HG03378 (cell line): ENCODE measurements around the gene AVPR1B.

ENCODE experiments used
- ATAC-seq: cut with Tn5 transposase; IDR thresholded peaks from one replicate; pipeline ENCODE4 v1.9.1; 2021; ENCODE audit warnings: mild to moderate bottlenecking, moderate library complexity; ENCODE audit not compliant: unreplicated experiment

Gene AVPR1B

GRCh38 chr1:206117151-206117948 lies at the start of gene AVPR1B:
Gene AVPR1B (minus strand): TSS chr1:206117388. CDS start chr1:206116890, 498 bp downstream.
- ATAC-seq: no peak

GRCh38 chr1:206145771-206146290 lies 28.6 kb upstream of the AVPR1B start:
- ATAC-seq: no peak

- no peak for ATAC-seq
Measured at GRCh38 chr1:206144605-206145004, 27.4 kb upstream of the AVPR1B start.

GRCh38 chr1:206143537-206144172 lies 26.5 kb upstream of the AVPR1B start:
- ATAC-seq: no peak

GRCh38 chr1:206142770-206143169 lies 25.6 kb upstream of the AVPR1B start:
- ATAC-seq: no peak

DNA sequence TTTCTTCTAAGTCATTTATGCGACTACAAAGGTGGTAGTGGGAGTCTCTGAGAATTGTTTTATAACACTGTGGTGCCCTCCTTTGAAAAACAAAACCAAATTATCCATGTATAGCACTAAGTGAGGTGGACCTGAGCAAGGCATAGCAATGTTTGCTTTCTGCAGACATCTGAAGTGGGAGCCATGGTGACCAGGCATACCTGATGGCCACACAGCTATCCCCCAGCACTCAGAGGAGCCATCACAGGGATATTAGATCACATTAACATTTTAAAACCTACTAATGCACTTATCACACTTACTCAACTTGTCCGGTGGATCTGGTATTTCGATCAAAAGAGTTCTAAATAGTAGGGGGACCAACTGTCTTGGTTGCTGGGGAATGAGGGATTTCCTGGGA lies 24.8 kb upstream of the AVPR1B start:
- ATAC-seq: no peak

GRCh38 chr1:206136241-206136640 lies 19.1 kb upstream of the AVPR1B start:
- no peak for ATAC-seq

DNA sequence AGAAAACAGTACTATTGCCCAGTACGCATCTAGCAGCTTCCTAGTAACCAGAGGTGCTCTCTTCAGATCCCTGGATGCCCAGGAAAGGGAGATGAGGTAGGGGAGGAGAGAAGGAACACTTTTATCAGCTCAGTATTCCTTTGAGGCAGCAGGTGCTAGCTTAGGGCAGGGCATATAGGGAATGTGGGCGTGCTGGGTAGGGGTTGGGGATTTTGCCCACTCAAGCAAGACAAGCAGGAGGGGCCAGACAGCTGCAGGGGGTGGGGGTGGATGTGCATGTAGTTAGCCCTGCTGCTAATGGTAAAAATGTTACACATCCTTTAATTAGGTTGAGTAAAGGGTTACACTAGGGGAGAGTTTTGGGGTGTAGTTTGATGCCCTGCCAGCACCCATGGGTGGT lies 18.1 kb upstream of the AVPR1B start:
- ATAC-seq: no peak

DNA sequence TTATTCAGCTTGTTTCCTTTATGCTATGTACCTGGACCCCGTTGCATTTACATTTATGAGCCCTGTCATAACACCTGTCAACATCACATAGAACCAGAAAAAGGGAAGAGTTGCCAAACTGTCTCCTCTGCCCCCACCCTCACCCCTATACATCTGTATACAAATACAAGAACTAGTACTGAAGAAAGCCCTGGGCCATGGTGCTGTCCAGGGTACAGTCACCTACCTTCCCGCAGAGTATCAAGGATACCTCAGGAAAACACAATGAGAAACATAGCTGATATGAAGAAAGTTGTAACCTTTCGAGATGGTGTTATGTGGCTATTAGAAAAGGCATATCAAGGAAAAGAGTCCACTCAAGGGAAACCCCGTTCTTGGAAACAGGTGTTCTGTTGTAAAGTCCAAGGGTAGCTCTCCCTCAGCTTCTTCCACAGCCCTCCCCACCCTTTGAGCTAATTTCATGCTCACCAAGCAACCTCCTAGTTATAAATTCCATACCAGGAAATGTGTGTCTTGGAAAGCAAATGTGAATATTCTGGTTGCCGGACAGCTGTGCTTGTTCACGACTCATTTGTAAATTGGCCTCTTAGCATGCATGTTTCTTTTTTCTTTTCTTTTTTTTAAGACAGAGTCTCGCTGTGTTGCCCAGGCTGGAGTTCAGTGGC lies 16.7 kb upstream of the AVPR1B start:
- no peak for ATAC-seq

GRCh38 chr1:206131037-206131436 lies 13.8 kb upstream of the AVPR1B start:
- no peak for ATAC-seq

GRCh38 chr1:206128196-206128595 lies 11.0 kb upstream of the AVPR1B start:
- no peak for ATAC-seq

GRCh38 chr1:206127336-206127735 lies 10.1 kb upstream of the AVPR1B start:
- no peak for ATAC-seq

DNA sequence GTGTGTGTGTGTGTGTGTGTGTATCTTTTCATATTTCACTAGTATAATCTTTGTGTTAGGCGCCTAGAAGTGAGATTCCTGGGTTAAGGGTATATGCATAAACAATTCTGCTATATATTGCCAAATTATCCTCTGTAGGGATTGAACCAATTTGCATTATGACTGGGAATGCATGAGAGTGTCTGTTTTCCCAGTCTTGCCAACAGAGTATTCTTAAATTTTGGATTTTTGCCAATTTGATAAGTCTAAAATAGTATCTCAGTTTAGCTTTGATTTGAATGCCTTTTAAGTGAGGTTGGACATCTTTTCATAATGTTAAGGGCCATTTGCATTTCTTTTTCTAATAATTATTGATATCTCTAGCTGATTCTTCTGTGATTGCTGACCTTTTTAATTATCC lies 8.2 kb upstream of the AVPR1B start:
- no peak for ATAC-seq

DNA sequence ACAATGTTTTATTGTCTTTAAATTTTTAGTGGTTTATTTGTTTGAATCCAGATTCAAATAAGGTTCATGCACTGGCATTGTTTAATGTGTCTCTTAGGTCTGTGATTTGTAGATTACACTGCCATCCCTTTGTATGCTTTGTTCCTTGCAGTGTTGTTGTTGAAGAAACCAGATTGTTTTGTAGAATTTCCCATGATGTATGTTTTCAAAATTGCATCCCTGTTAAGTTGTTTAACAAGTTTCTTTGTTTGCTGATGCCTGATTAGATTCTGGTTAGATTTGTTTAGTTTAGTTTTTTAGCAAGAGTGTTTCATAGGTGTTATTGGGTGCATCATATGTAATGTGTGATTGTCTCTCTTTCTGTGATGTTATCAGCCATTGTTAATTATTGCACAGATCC lies 5.5 kb upstream of the AVPR1B start:
- ATAC-seq: no peak

- ATAC-seq: no peak
Measured at GRCh38 chr1:206121269-206121668, 4.1 kb upstream of the AVPR1B start.

GRCh38 chr1:206120406-206120805 lies 3.2 kb upstream of the AVPR1B start:
- ATAC-seq: no peak

- no peak for ATAC-seq
Measured at GRCh38 chr1:206116873-206117150, 376 bp downstream of the AVPR1B start.

DNA sequence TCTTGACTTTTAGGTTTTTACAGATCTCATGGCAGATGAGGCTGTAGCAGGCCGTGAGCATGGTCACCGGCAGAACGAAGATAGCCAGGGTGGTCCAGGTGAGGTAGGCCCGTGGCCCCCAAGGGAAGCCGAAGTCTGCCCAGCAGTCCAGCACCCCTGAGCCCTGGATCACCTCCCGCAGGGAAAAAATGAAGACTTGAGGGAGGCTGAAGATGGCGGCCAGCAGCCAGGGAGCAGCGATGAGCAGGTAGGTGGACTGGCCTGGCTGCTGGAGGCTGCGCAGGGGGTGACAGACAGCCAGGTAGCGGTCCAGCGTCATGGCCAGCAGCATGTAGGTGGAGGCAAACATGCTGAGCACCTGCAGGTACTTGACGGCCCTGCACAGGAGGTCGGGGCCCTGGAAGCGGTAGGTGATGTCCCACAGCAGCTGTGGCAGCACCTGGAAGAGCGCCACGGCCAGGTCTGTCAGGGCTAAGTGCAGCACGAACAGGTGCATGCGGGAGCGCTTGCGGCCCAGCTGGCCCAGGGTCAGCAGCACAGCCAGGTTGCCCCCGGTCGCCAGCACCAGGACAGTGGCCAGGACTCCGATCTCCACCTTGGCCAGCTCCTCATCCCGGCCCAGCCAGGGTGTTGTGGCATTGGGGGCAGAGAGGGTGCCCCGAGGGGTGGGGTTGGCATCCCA lies 856 bp downstream of the AVPR1B start:
- ATAC-seq: no peak

DNA sequence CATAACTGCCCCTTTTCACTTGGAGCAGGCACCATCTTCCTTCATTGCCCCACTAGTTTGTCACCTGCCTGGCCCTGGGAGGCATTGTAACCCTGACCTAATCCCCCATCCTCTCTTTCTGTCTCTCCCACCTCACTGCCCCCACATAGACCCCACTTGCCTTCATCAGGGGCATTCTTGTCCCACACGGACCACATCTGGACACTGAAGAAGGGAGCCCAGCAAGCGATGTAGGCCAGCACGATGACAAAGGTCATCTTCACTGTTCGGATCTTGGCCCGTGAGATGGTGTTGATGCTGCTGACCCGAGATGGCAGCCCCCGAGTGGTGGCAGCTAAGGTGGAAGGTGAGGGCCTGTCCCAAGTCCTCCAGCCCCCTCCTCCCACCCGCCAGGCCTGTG lies 1.4 kb downstream of the AVPR1B start:
- ATAC-seq: no peak

DNA sequence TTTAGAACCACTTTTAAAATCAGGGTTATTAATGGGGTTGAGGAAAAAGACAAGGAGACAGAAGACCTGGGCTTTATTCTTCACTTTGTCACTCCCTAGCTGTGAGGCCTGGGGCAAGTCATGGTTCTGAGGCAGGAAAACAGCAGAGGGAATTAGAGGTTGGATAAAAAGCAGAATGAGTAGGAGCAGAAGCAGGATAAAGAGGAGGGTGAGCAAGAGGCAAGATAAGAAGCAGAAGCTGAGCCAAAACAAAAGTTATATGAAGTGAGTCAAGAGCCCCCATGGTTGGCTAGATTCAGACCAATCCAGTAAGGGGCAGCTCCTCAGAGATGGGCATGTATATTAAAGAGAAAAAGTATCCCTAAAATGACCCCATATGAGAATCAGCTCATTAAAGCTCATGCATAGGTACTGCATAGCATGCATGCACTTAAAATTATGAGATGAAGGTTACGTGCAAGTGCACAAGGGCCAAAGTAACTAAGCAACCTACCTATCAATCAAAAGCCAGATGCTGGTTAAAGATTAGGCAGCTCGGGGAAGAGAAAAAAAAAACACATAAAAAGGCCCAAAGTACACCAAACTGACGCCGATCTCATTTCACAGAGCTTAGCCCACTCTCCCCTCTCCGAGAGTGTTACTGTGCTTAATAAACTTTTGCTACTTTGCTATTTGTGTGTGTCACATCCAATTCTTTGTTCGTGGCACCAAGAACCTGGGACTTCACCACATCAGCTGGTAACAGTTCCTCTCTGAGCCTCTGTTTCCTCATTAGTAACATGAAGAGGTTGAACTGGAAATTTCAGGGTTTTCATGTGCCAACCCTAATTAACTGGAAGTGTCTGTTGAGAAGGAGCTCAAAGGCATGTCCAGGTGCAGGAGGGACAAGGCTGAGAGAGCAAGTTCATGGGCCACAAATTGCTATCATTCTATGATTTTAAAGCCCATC lies 2.2 kb downstream of the AVPR1B start:
- no peak for ATAC-seq
